Cortex of kidney (tissue), 1 donor: Measurements from ENCODE around the gene TSGA10.
"Not testable (repeated sequence)": the region's sequence is repeated elsewhere in the genome, so short reads cannot be mapped to it uniquely, and the experiment has no call there.

Experiments used
- DNase-seq: peaks from one replicate; lab custom pipeline; 2025; lab: John Stamatoyannopoulos, UW

The TSGA10 gene

GRCh38 chr2:99067871-99068625 lies 86.7 kb downstream of the TSGA10 start:
- DNase-seq, result no peak

- DNase-seq, result no peak
Observed at GRCh38 chr2:99066075-99066958, 88.4 kb downstream of the TSGA10 start.

- DNase-seq, result not testable (repeated sequence)
Observed at GRCh38 chr2:99049187-99049586, 105.6 kb downstream of the TSGA10 start.

- not testable (repeated sequence) for DNase-seq
Observed at GRCh38 chr2:99040736-99041300, 113.9 kb downstream of the TSGA10 start.

- no peak for DNase-seq
Observed at GRCh38 chr2:99035920-99036319, 118.8 kb downstream of the TSGA10 start.

- DNase-seq, result no peak
Observed at GRCh38 chr2:99032786-99033185, 122.0 kb downstream of the TSGA10 start.

- no peak for DNase-seq
Observed at GRCh38 chr2:99032001-99032400, 122.7 kb downstream of the TSGA10 start.

GRCh38 chr2:99031481-99031880 lies 123.3 kb downstream of the TSGA10 start:
- DNase-seq, result no peak

GRCh38 chr2:99028558-99028957 lies 126.2 kb downstream of the TSGA10 start:
- no peak for DNase-seq

GRCh38 chr2:99027856-99028255 lies 126.9 kb downstream of the TSGA10 start:
- DNase-seq, result no peak

GRCh38 chr2:99000708-99001107 lies 154.0 kb downstream of the TSGA10 start:
- no peak for DNase-seq

- not testable (repeated sequence) for DNase-seq
Observed at GRCh38 chr2:98988695-98989094, 166.0 kb downstream of the TSGA10 start.

- no peak for DNase-seq
Observed at GRCh38 chr2:98985905-98986666, 168.7 kb downstream of the TSGA10 start.

GRCh38 chr2:98975611-98976010 lies 179.1 kb downstream of the TSGA10 start:
- DNase-seq, result no peak

- no peak for DNase-seq
Observed at GRCh38 chr2:98972582-98973167, 182.1 kb downstream of the TSGA10 start.

GRCh38 chr2:98959810-98960507 lies 194.8 kb downstream of the TSGA10 start:
- no peak for DNase-seq

GRCh38 chr2:98952966-98953365 lies 201.8 kb downstream of the TSGA10 start:
- DNase-seq, result no peak

- DNase-seq, result no peak
Observed at GRCh38 chr2:98948956-98949739, 205.6 kb downstream of the TSGA10 start.

GRCh38 chr2:98947554-98947953 lies 207.2 kb downstream of the TSGA10 start:
- no peak for DNase-seq
